ENCODE measurements around the gene CALM1. TPM values are rescaled to one million over a fixed set of nuclear protein-coding genes. Genes with fewer than 3 reads are reported as not detected.
A peak's percentile ranks its signal among the peaks of the same experiment; 100 is the strongest.

CALM1 gene
- total RNA-seq, result 100 to 1,000 TPM; 391 to 489 TPM

GRCh38 chr14:90396341-90397339 is at the start of gene CALM1:
TSS of gene CALM1 (plus strand) at chr14:90397029. CDS start at chr14:90397231, 202 bp downstream.
- Mint-ChIP-seq H3K9me3 (no peaks in the 10 kb centered on the region), H3K4me1 (ENCODE audit: low read depth) (peaks cover 32% of the 10 kb centered on the region), H3K27ac (peak within 1 kb of the TSS; percentile 87), H3K27me3 (ENCODE audit: low read depth) (no peaks in the 10 kb centered on the region), H3K4me3 (peak within 1 kb of the TSS; percentile 88 to 93), H3K36me3 (ENCODE audit: insufficient read depth in 2 of 2) (peaks cover 16 to 24% of the 10 kb centered on the region in 2 donors)
- ATAC-seq (replicated peaks in 1 of 2) (peak; percentile 70 to 71), DNase-seq (peak; percentile 94 to 99)

GRCh38 chr14:90348270-90348669 is 48.6 kb upstream of the CALM1 start:
- no peak overlapping the region for H3K4me3 Mint-ChIP-seq
- DNase-seq (no peak), ATAC-seq (replicated peaks in 1 of 2) (no peak)
- H3K9me3 Mint-ChIP-seq, result no peaks in the 10 kb centered on the region
- H3K4me1 Mint-ChIP-seq (ENCODE audit: low read depth), result peaks cover 7% of the 10 kb centered on the region
- H3K27ac Mint-ChIP-seq, result no peak overlapping the region
- no peaks in the 10 kb centered on the region for H3K27me3 Mint-ChIP-seq (ENCODE audit: low read depth)
- H3K36me3 Mint-ChIP-seq (ENCODE audit: insufficient read depth in 2 of 2), result no peaks in the 10 kb centered on the region

- ATAC-seq (replicated peaks in 1 of 2) (no peak), DNase-seq (no peak)
- Mint-ChIP-seq H3K4me1 (ENCODE audit: low read depth) (peaks cover 7% of the 10 kb centered on the region), H3K27me3 (ENCODE audit: low read depth) (no peaks in the 10 kb centered on the region), H3K4me3 (no peak overlapping the region), H3K36me3 (ENCODE audit: insufficient read depth in 2 of 2) (no peaks in the 10 kb centered on the region), H3K9me3 (no peaks in the 10 kb centered on the region), H3K27ac (no peak overlapping the region)
These were observed 47.1 kb upstream of the CALM1 start for GRCh38 chr14:90349739-90350138.

GRCh38 chr14:90354551-90355298 is 42.1 kb upstream of the CALM1 start:
- no peak for ATAC-seq (replicated peaks in 1 of 2)
- Mint-ChIP-seq H3K9me3 (no peaks in the 10 kb centered on the region), H3K27me3 (ENCODE audit: low read depth) (no peaks in the 10 kb centered on the region), H3K4me1 (ENCODE audit: low read depth) (peaks cover 4% of the 10 kb centered on the region), H3K27ac (no peak overlapping the region), H3K36me3 (ENCODE audit: insufficient read depth in 2 of 2) (no peaks in the 10 kb centered on the region), H3K4me3 (no peak overlapping the region)
- DNase-seq, result no peak

- H3K4me3 Mint-ChIP-seq, result no peak overlapping the region
- H3K36me3 Mint-ChIP-seq (ENCODE audit: insufficient read depth in 2 of 2), result no peaks in the 10 kb centered on the region
- no peak for ATAC-seq (replicated peaks in 1 of 2)
- H3K4me1 Mint-ChIP-seq (ENCODE audit: low read depth), result no peaks in the 10 kb centered on the region
- no peaks in the 10 kb centered on the region for H3K27me3 Mint-ChIP-seq (ENCODE audit: low read depth)
- no peaks in the 10 kb centered on the region for H3K9me3 Mint-ChIP-seq
- no peak overlapping the region for H3K27ac Mint-ChIP-seq
- no peak for DNase-seq
These were observed 41.0 kb upstream of the CALM1 start for GRCh38 chr14:90355540-90356518.

GRCh38 chr14:90356925-90357324 is 39.9 kb upstream of the CALM1 start:
- DNase-seq (no peak), ATAC-seq (replicated peaks in 1 of 2) (no peak)
- Mint-ChIP-seq H3K27me3 (ENCODE audit: low read depth) (peaks cover 2% of the 10 kb centered on the region), H3K36me3 (ENCODE audit: insufficient read depth in 2 of 2) (no peaks in the 10 kb centered on the region), H3K4me1 (ENCODE audit: low read depth) (peaks cover under 1% of the 10 kb centered on the region), H3K4me3 (no peak overlapping the region), H3K9me3 (no peaks in the 10 kb centered on the region), H3K27ac (no peak overlapping the region)

GRCh38 chr14:90358359-90358758 is 38.5 kb upstream of the CALM1 start:
- H3K27ac Mint-ChIP-seq, result no peak overlapping the region
- ATAC-seq (replicated peaks in 1 of 2), result no peak
- DNase-seq, result no peak
- peaks cover 8% of the 10 kb centered on the region for H3K27me3 Mint-ChIP-seq (ENCODE audit: low read depth)
- H3K9me3 Mint-ChIP-seq, result no peaks in the 10 kb centered on the region
- H3K4me3 Mint-ChIP-seq, result no peak overlapping the region
- peaks cover 4% of the 10 kb centered on the region for H3K4me1 Mint-ChIP-seq (ENCODE audit: low read depth)
- no peaks in the 10 kb centered on the region for H3K36me3 Mint-ChIP-seq (ENCODE audit: insufficient read depth in 2 of 2)

GRCh38 chr14:90361865-90362557 is 34.8 kb upstream of the CALM1 start:
- no peak overlapping the region for H3K4me3 Mint-ChIP-seq
- no peaks in the 10 kb centered on the region for H3K9me3 Mint-ChIP-seq
- H3K4me1 Mint-ChIP-seq (ENCODE audit: low read depth), result peaks cover 4% of the 10 kb centered on the region
- peaks cover 8% of the 10 kb centered on the region for H3K27me3 Mint-ChIP-seq (ENCODE audit: low read depth)
- H3K27ac Mint-ChIP-seq, result no peak overlapping the region
- ATAC-seq (replicated peaks in 1 of 2) (no peak), DNase-seq (no peak)
- H3K36me3 Mint-ChIP-seq (ENCODE audit: insufficient read depth in 2 of 2), result no peaks in the 10 kb centered on the region

GRCh38 chr14:90362558-90362896 is 34.3 kb upstream of the CALM1 start:
- H3K4me3 Mint-ChIP-seq, result no peak overlapping the region
- no peaks in the 10 kb centered on the region for H3K36me3 Mint-ChIP-seq (ENCODE audit: insufficient read depth in 2 of 2)
- H3K27me3 Mint-ChIP-seq (ENCODE audit: low read depth), result peaks cover 8% of the 10 kb centered on the region

GRCh38 chr14:90368946-90369721 is 27.7 kb upstream of the CALM1 start:
- H3K4me1 Mint-ChIP-seq (ENCODE audit: low read depth), result no peaks in the 10 kb centered on the region
- H3K9me3 Mint-ChIP-seq, result no peaks in the 10 kb centered on the region
- no peak overlapping the region for H3K4me3 Mint-ChIP-seq
- peak in 1 of 2 donors; percentile 39 for ATAC-seq (replicated peaks in 1 of 2)
- no peak for DNase-seq
- H3K36me3 Mint-ChIP-seq (ENCODE audit: insufficient read depth in 2 of 2), result no peaks in the 10 kb centered on the region
- H3K27ac Mint-ChIP-seq, result no peak overlapping the region
- H3K27me3 Mint-ChIP-seq (ENCODE audit: low read depth), result no peaks in the 10 kb centered on the region

More at GRCh38 chr14:90362558-90362896, 34.3 kb upstream of the CALM1 start:
- Mint-ChIP-seq H3K9me3 (no peaks in the 10 kb centered on the region), H3K27ac (no peak overlapping the region), H3K4me1 (ENCODE audit: low read depth) (peaks cover 4% of the 10 kb centered on the region)
- DNase-seq (no peak), ATAC-seq (replicated peaks in 1 of 2) (no peak)

GRCh38 chr14:90373887-90374286 is 22.9 kb upstream of the CALM1 start:
- Mint-ChIP-seq H3K36me3 (ENCODE audit: insufficient read depth in 2 of 2) (no peaks in the 10 kb centered on the region), H3K4me3 (no peak overlapping the region), H3K27me3 (ENCODE audit: low read depth) (no peaks in the 10 kb centered on the region), H3K4me1 (ENCODE audit: low read depth) (no peaks in the 10 kb centered on the region), H3K9me3 (no peaks in the 10 kb centered on the region), H3K27ac (no peak overlapping the region)
- no peak for DNase-seq
- no peak for ATAC-seq (replicated peaks in 1 of 2)

Data from activated T-cell treated with anti-CD3 and anti-CD28 coated beads, Interleukin-2, amount 50 U/mL, for 72 hours (primary cell).